A549 (cell line): Measurements from ENCODE around the gene KHDRBS2. TPM values are rescaled to one million over a fixed set of nuclear protein-coding genes. Genes with fewer than 3 reads are reported as not detected.

ENCODE experiments used
- ATAC-seq, 2 experiments: fragments of 200-7000 bp in 1 of 2; fragments of >200 bp in 1 of 2; cut with Nextera tagmentation in 1 of 2; cut with Tn5 transposase in 1 of 2; 3 replicates each; pipeline versions ENCODE4 v1.8.0 to v1.9.1; 2018 to 2020; ENCODE audit warnings: mild to moderate bottlenecking in 1 of 2, moderate library complexity in 1 of 2
- CTCF ChIA-PET: fragments of 300-600 bp; sonication (Branson Sonifier 250); formaldehyde crosslinking; extraction: SDS; loops from one replicate; lab custom pipeline; 2021; ENCODE audit warnings: antibody characterized with exemption, inconsistent platforms; lab: Yijun Ruan, JAX
- POLR2A ChIA-PET: fragments of 350-600 bp; formaldehyde crosslinking; extraction: SDS; loops from one replicate; lab custom pipeline; 2021; ENCODE audit warnings: antibody characterized with exemption, inconsistent platforms; lab: Yijun Ruan, JAX
- DNase-seq, 2 experiments: peaks; one replicate each; pipeline versions ENCODE4 v3.0.0 to v3.0.0-alpha.2; 2011 to 2016; ENCODE audit warnings: low read depth in 1 of 2, low spot score in 1 of 2
- FAIRE-seq: peaks from 2 replicates; lab custom pipeline; 2011; peaks lifted over from hg19 to GRCh38; lab: Jason Lieb, UNC
- H3K27ac ChIP-seq, 2 experiments: fragments of >200 bp; sonication (Bioruptor Twin); formaldehyde crosslinking; 3 replicates each; pipeline ENCODE4 v1.5.1; 2016 to 2017
- H3K4me1 ChIP-seq: fragments of >200 bp; sonication (Bioruptor Twin); formaldehyde crosslinking; 3 replicates; pipeline ENCODE4 v1.6.1; 2016
- H3K4me2 ChIP-seq: fragments of >200 bp; sonication (Bioruptor Twin); formaldehyde crosslinking; 3 replicates; pipeline ENCODE4 v1.6.1; 2016
- H3K4me3 ChIP-seq: fragments of >200 bp; sonication (Bioruptor Twin); formaldehyde crosslinking; 3 replicates; pipeline ENCODE4 v1.5.1; 2016
- H3K9me3 ChIP-seq: fragments of >200 bp; sonication (Bioruptor Twin); formaldehyde crosslinking; 3 replicates; pipeline ENCODE4 v1.6.1; 2016
- BHLHE40 ChIP-seq: IDR thresholded peaks from 2 replicates; pipeline ENCODE4 v1.6.1; 2012; ENCODE audit warnings: low read depth, low read length, inconsistent platforms
- CBX8 ChIP-seq: fragments of 200-600 bp; sonication (generic); IDR thresholded peaks from 2 replicates; pipeline ENCODE4 v1.6.1; 2016
- CEBPB ChIP-seq, 2 experiments: fragments of >200 bp in 1 of 2; sonication (Bioruptor Twin) in 1 of 2; formaldehyde crosslinking in 1 of 2; IDR thresholded peaks; 2 replicates each; pipeline ENCODE4 v1.6.1; 2012 to 2016
- CTCF ChIP-seq: fragments of >200 bp; sonication (Bioruptor Twin); formaldehyde crosslinking; IDR thresholded peaks from 3 replicates; pipeline ENCODE4 v1.5.1; 2016
- E2F6 ChIP-seq: IDR thresholded peaks from 2 replicates; pipeline ENCODE4 v1.6.1; 2012; ENCODE audit warnings: low read depth, borderline replicate concordance
- FOSL2 ChIP-seq, 2 experiments: fragments of 450-650 bp in 1 of 2; fragments of >200 bp in 1 of 2; sonication (Bioruptor Twin) in 1 of 2; formaldehyde crosslinking; IDR thresholded peaks; 2 replicates each; pipeline versions ENCODE4 v1.5.0 to v1.6.1; 2016 to 2020; ENCODE audit warnings: mild to moderate bottlenecking in 1 of 2, moderate library complexity in 1 of 2
- FOXS1 ChIP-seq: fragments of 250-450 bp; sonication (Bioruptor Pico); IDR thresholded peaks from 2 replicates; pipeline ENCODE4 v1.5.0; 2020; ENCODE audit warnings: mild to moderate bottlenecking, moderate library complexity
- GATA3 ChIP-seq: IDR thresholded peaks from 2 replicates; pipeline ENCODE4 v1.6.1; 2012; ENCODE audit warnings: borderline replicate concordance
- HES2 ChIP-seq: fragments of >200 bp; sonication (Bioruptor Twin); formaldehyde crosslinking; IDR thresholded peaks from 2 replicates; pipeline ENCODE4 v1.6.1; 2016
- HOXB5 ChIP-seq: fragments of 250-450 bp; sonication (Bioruptor Pico); IDR thresholded peaks from 2 replicates; pipeline ENCODE4 v1.5.0; 2020; ENCODE audit warnings: mild to moderate bottlenecking, moderate library complexity
- JUN ChIP-seq, 2 experiments: fragments of >200 bp; sonication (Bioruptor Twin); formaldehyde crosslinking; IDR thresholded peaks; 2 replicates in 1 of 2; 3 replicates in 1 of 2; pipeline ENCODE4 v1.6.1; 2016 to 2017
- JUNB ChIP-seq: fragments of >200 bp; sonication (Bioruptor Twin); formaldehyde crosslinking; IDR thresholded peaks from 2 replicates; pipeline ENCODE4 v1.6.1; 2016
- KDM1A ChIP-seq: fragments of 200-600 bp; sonication (generic); IDR thresholded peaks from 2 replicates; pipeline ENCODE4 v1.6.1; 2016; ENCODE audit warnings: low read depth, mild to moderate bottlenecking
- MAFK ChIP-seq: fragments of 450-650 bp; IDR thresholded peaks from 2 replicates; pipeline ENCODE4 v1.6.1; 2014; ENCODE audit not compliant: partially characterized antibody
- MAX ChIP-seq: IDR thresholded peaks from 2 replicates; pipeline ENCODE4 v1.6.1; 2012
- MYC ChIP-seq: IDR thresholded peaks from 2 replicates; pipeline ENCODE4 v1.6.1; 2012; ENCODE audit warnings: mild to moderate bottlenecking, inconsistent platforms, low read length, improper control_type of control experiment, borderline replicate concordance
- NFE2L2 ChIP-seq: fragments of 150-350 bp; conservative IDR thresholded peaks from 2 replicates; pipeline ENCODE4 v1.6.1; 2014; ENCODE audit warnings: low read length
- PBX3 ChIP-seq: IDR thresholded peaks from 2 replicates; pipeline ENCODE4 v1.6.1; 2012
- PHF8 ChIP-seq: fragments of 200-600 bp; sonication (generic); IDR thresholded peaks from 2 replicates; pipeline ENCODE4 v1.6.1; 2016; ENCODE audit warnings: low read depth, mild to moderate bottlenecking, antibody characterized with exemption, moderate library complexity, borderline replicate concordance
- POLR2AphosphoS2 ChIP-seq: conservative IDR thresholded peaks from 2 replicates; pipeline ENCODE4 v1.6.1; 2012; ENCODE audit warnings: low read length, improper control_type of control experiment, inconsistent platforms
- RCOR1 ChIP-seq: fragments of 150-350 bp; IDR thresholded peaks from 2 replicates; pipeline ENCODE4 v1.6.1; 2014; ENCODE audit warnings: antibody characterized with exemption, low read length, low read depth
- RFX5 ChIP-seq: fragments of 450-650 bp; IDR thresholded peaks from 2 replicates; pipeline ENCODE4 v1.7.1; 2014; ENCODE audit warnings: antibody characterized with exemption, mild to moderate bottlenecking, moderate library complexity
- SMC3 ChIP-seq: fragments of >200 bp; sonication (Bioruptor Twin); formaldehyde crosslinking; IDR thresholded peaks from 3 replicates; pipeline ENCODE4 v1.6.1; 2018; ENCODE audit warnings: inconsistent platforms
- SREBF2 ChIP-seq: fragments of 450-650 bp; IDR thresholded peaks from 2 replicates; pipeline ENCODE4 v1.6.1; 2014; ENCODE audit warnings: mild to moderate bottlenecking, moderate library complexity
- TP53 ChIP-seq: fragments of 250-450 bp; sonication (Bioruptor Pico); IDR thresholded peaks from 2 replicates; pipeline ENCODE4 v1.5.0; 2021; ENCODE audit warnings: mild to moderate bottlenecking, moderate library complexity
- USF2 ChIP-seq: fragments of 450-650 bp; IDR thresholded peaks from 2 replicates; pipeline ENCODE4 v1.6.1; 2014; ENCODE audit warnings: antibody characterized with exemption
- ZFP36 ChIP-seq: fragments of 450-650 bp; IDR thresholded peaks from 2 replicates; pipeline ENCODE4 v1.6.1; 2014; ENCODE audit warnings: borderline replicate concordance; ENCODE audit not compliant: partially characterized antibody
- WGBS: methylation state at CpG from one replicate; pipeline ENCODE4 v1.1.6; 2017; ENCODE audit errors: missing lambda C conversion rate; 5-methylcytosine and 5-hydroxymethylcytosine counted together
- polyA plus RNA-seq, 4 experiments: library from polyadenylated mRNA; depleted of rRNA in 3 of 4; stranded (reverse); fragments of >200 nt; fragmentation: RNase III in 1 of 4; extraction: RNeasy Plus Mini Kit Qiagen cat#74134 plus additional on column Dnase treatment in 1 of 4; gene quantifications; 2 replicates in 3 of 4; 3 replicates in 1 of 4; pipeline ENCODE4 v1.2.3, GENCODE V29; 2011 to 2017

Gene KHDRBS2
- polyA plus RNA-seq, 2 of the 4 experiments (the other 2 are of a cell fraction): not detected

- Histone ChIP-seq H3K9me3 (no peaks in the 10 kb centered on the region), H3K27ac (no peak overlapping the region), H3K4me3 (no peak overlapping the region), H3K4me2 (no peak overlapping the region), H3K4me1 (no peaks in the 10 kb centered on the region)
- WGBS: 6% methylated on average over 3 of the region's 3 CpGs
- ChIA-PET POLR2A (no interaction called here), CTCF (no interaction called here)
- TF ChIP-seq MAFK (peak; percentile 54), TP53 (CRISPR knock-in tag) (no peak), GATA3 (no peak), HOXB5 (CRISPR knock-in tag) (no peak), PHF8 (no peak), POLR2AphosphoS2 (no peak)
- ATAC-seq (no peak), FAIRE-seq (no peak), DNase-seq (no peak)
These were observed 23.7 kb downstream of the KHDRBS2 start for GRCh38 chr6:62262283-62262682.

- DNase-seq (no peak), FAIRE-seq (no peak), ATAC-seq (no peak)
- Histone ChIP-seq H3K4me3 (no peak overlapping the region), H3K27ac (no peak overlapping the region), H3K4me1 (no peaks in the 10 kb centered on the region), H3K9me3 (no peaks in the 10 kb centered on the region), H3K4me2 (no peak overlapping the region)
- POLR2A ChIA-PET: no interaction called here
- CTCF ChIA-PET: no interaction called here
- no peak for TF ChIP-seq RFX5
- TF ChIP-seq GATA3: no peak
- TF ChIP-seq CEBPB (IDR thresholded peaks at IDR 0.05): no peak
- no peak for TF ChIP-seq RCOR1
- no peak for TF ChIP-seq NFE2L2
- TF ChIP-seq PBX3: no peak
- no peak for TF ChIP-seq USF2
- no peak for TF ChIP-seq HES2
- no peak for TF ChIP-seq JUN (IDR thresholded peaks at IDR 0.05)
- TF ChIP-seq BHLHE40: no peak
- no peak for TF ChIP-seq FOXS1
- no peak for TF ChIP-seq MAX
- TF ChIP-seq JUNB: no peak
- no peak for TF ChIP-seq ZFP36
These were observed 39.9 kb downstream of the KHDRBS2 start for GRCh38 chr6:62246087-62246486.

GRCh38 chr6:62236784-62237183, 49.2 kb downstream of the KHDRBS2 start:
- FAIRE-seq (no peak), ATAC-seq (no peak), DNase-seq (no peak)
- no peaks in the 10 kb centered on the region for H3K9me3 ChIP-seq
- no peak overlapping the region for H3K4me3 ChIP-seq
- CTCF ChIA-PET: no interaction called here
- H3K4me2 ChIP-seq: no peak overlapping the region
- H3K4me1 ChIP-seq: no peaks in the 10 kb centered on the region
- no peak overlapping the region for H3K27ac ChIP-seq
- no peak for TF ChIP-seq FOSL2 (IDR thresholded peaks at IDR 0.05)
- no peak for TF ChIP-seq FOSL2 (CRISPR knock-in tag; IDR thresholded peaks at IDR 0.05)
- TF ChIP-seq HES2: no peak
- no peak for TF ChIP-seq MYC
- TF ChIP-seq E2F6: no peak
- TF ChIP-seq SMC3: no peak
- no peak for TF ChIP-seq CTCF
- TF ChIP-seq KDM1A: no peak
- no peak for TF ChIP-seq CBX8
- no peak for TF ChIP-seq SREBF2
- TF ChIP-seq, all 56 proteins: peak for 0
- POLR2A ChIA-PET: no interaction called here
- WGBS: 22% methylated on average over 5 of the region's 5 CpGs
